ENCODE data around the gene TBC1D7. TPM values are rescaled to one million over a fixed set of nuclear protein-coding genes. Genes with fewer than 3 reads are reported as not detected.

Gene TBC1D7
- total and polyA plus RNA-seq, 2 of the 4 experiments (the other 2 are of a cell fraction), result 14.3 to 22.6 TPM

GRCh38 chr6:13357551-13358075 is 29.3 kb upstream of the TBC1D7 start:
- Histone ChIP-seq H3K9me3 (ENCODE audit: control insufficient read depth, insufficient read depth, low read length) (no peaks in the 10 kb centered on the region), H2AFZ (replicated peaks; ENCODE audit: low read length, poor library complexity) (peak overlapping the region; percentile 45), H3K18ac (ENCODE audit: low read depth, low read length) (peak overlapping the region; percentile 86), H2BK15ac (ENCODE audit: low read depth, low read length) (peak overlapping the region; percentile 55; the same call in 2 of the 3 replicates), H3K9ac (ENCODE audit: low read depth, low read length) (no peak overlapping the region), H3K36me3 (ENCODE audit: control insufficient read depth, insufficient read depth, low read length) (no peaks in the 10 kb centered on the region), H3K4me2 (ENCODE audit: low read depth, low read length) (no peak overlapping the region; the same call in 1 of the 2 replicates), H3K23ac (ENCODE audit: low read depth, low read length) (peak overlapping the region; percentile 84; the same call in 1 of the 2 replicates), H3K4me3 (ENCODE audit: insufficient read depth, low read depth, low read length) (no peak overlapping the region), H3K27me3 (ENCODE audit: control insufficient read depth, insufficient read depth, low read length) (no peaks in the 10 kb centered on the region), H4K20me1 (ENCODE audit: insufficient read depth, low read length) (no peaks in the 10 kb centered on the region), H4K5ac (ENCODE audit: low read depth, low read length) (peak overlapping the region; percentile 53), H3K79me1 (ENCODE audit: low read depth in 1 of 2, low read length in 2 of 2) (peaks cover 0 to 5% of the 10 kb centered on the region in 2 experiments; a peak in 2 of 4 replicates), H2BK120ac (ENCODE audit: low read depth, low read length) (peak overlapping the region; percentile 96), H4K8ac (ENCODE audit: low read depth in 2 of 2, low read length in 2 of 2) (peak overlapping the region; percentile 41 to 91; a peak in 3 of 4 replicates), H3K56ac (ENCODE audit: extremely low read depth, insufficient read depth, low read length) (no peak overlapping the region), H3K9me1 (ENCODE audit: insufficient read depth, low read length) (peaks cover 23% of the 10 kb centered on the region), H2BK20ac (ENCODE audit: low read depth, low read length) (peak overlapping the region; percentile 91), H3K4me1 (ENCODE audit: control insufficient read depth, insufficient read depth, low read length) (peaks cover 24% of the 10 kb centered on the region), H2AK5ac (ENCODE audit: low read depth, low read length) (peak overlapping the region; percentile 72), H2BK5ac (ENCODE audit: low read depth, low read length, poor library complexity, severe bottlenecking) (peak overlapping the region; percentile 25), H3K4ac (ENCODE audit: low read depth, low read length) (peak overlapping the region; percentile 92), H3K27ac (ENCODE audit: insufficient read depth, low read length) (peak overlapping the region; percentile 72; the same call in 1 of the 2 replicates), H4K91ac (ENCODE audit: insufficient read depth, low read depth, low read length) (peak overlapping the region; percentile 81), H3K14ac (replicated peaks; ENCODE audit: low read depth, low read length) (peak overlapping the region; percentile 93), H2AK9ac (replicated peaks; ENCODE audit: low read depth, low read length, poor library complexity) (no peak overlapping the region)
- in situ Hi-C loops (cut with MboI; ENCODE audit: low sequenced_read_pairs) (no loop called here), intact Hi-C loops (cut with micrococcal nuclease) (no loop called here), dilution Hi-C loops (cut with HindIII; ENCODE audit: low sequenced_read_pairs, unreplicated experiment) (no loop called here)
- ChIA-PET CTCF (interaction anchor here (0.8 to 1.6 kb wide), 5 partner anchors 12 to 181 kb away, joined by 3 to 5 read pairs (median 4); no protein-coding TSS in a partner anchor), POLR2A (ENCODE audit: unreplicated experiment) (interaction anchor here (0.6 kb wide), 1 partner anchor 22 kb away, joined by 8 read pairs; no protein-coding TSS in a partner anchor)
- peak; percentile 77 for DNase-seq
- WGBS, 2 experiments (ENCODE audit: extremely low coverage in 2 of 2, insufficient read length in 1 of 2), result 32% methylated on average over 6 of the region's 14 CpGs; no CpG with 5 or more reads in 1 of the 2 experiments
- TF ChIP-seq CTCF (conservative IDR thresholded peaks at IDR 0.05; ENCODE audit: low read depth, low read length), result peak; percentile 15; the same call in 1 of the 2 replicates
- no peak for TF ChIP-seq BHLHE40 (IDR thresholded peaks at IDR 0.05; ENCODE audit: low read depth, low read length)
- no TSS peak for BruUV-seq (replicated peaks)
- no peak for ATAC-seq (ENCODE audit: low read depth)
